Vagina (tissue), 2 donors: ENCODE results near the gene SCML1. TPM values are rescaled to one million over a fixed set of nuclear protein-coding genes. Genes with fewer than 3 reads are reported as not detected.

Source experiments
- DNase-seq, 2 donors: peaks; one replicate each; pipeline ENCODE4 v3.0.0-alpha.2; 2017; ENCODE audit errors: extremely low spot score in 2 of 2
- H3K27ac ChIP-seq: fragments of 200-600 bp; sonication (generic); one replicate; pipeline ENCODE4 v1.5.1; 2019
- H3K27me3 ChIP-seq: fragments of 200-600 bp; sonication (generic); one replicate; pipeline ENCODE4 v1.5.1; 2019
- H3K36me3 ChIP-seq, 2 donors: fragments of 200-600 bp; sonication (generic); one replicate each; pipeline ENCODE4 v1.5.1; 2017 to 2019
- H3K4me1 ChIP-seq: fragments of 200-600 bp; sonication (generic); one replicate; pipeline ENCODE4 v1.5.1; 2019
- H3K4me3 ChIP-seq, 2 donors: fragments of 200-600 bp; sonication (generic); 1 replicate in 1 of 2; 2 replicates in 1 of 2; pipeline ENCODE4 v1.5.1; 2016 to 2019
- H3K9me3 ChIP-seq: fragments of 200-600 bp; sonication (generic); one replicate; pipeline ENCODE4 v1.5.1; 2019
- CTCF ChIP-seq, 3 experiments: fragments of 450-650 bp in 2 of 3; fragments of 200-600 bp in 1 of 3; sonication (generic) in 1 of 3; IDR thresholded peaks; one replicate each; pipeline ENCODE4 v1.5.1; 2017 to 2019; ENCODE audit warnings: antibody characterized with exemption in 3 of 3, mild to moderate bottlenecking in 2 of 3, moderate library complexity in 2 of 3
- POLR2A ChIP-seq, 2 donors: fragments of 450-650 bp; IDR thresholded peaks; one replicate each; pipeline ENCODE4 v1.6.1; 2017; ENCODE audit warnings: antibody characterized with exemption in 2 of 2, mild to moderate bottlenecking in 2 of 2, moderate library complexity in 2 of 2
- POLR2AphosphoS5 ChIP-seq, 2 donors: sonication (generic); formaldehyde crosslinking; IDR thresholded peaks; one replicate each; pipeline ENCODE4 v1.9.0; 2017; ENCODE audit warnings: antibody characterized with exemption in 2 of 2, mild to moderate bottlenecking in 2 of 2, low read depth in 1 of 2; ENCODE audit not compliant: insufficient read depth in 1 of 2
- intact Hi-C: fragments of 100-400 bp; cut with DNase I; formaldehyde crosslinking; loops from one replicate; pipeline ENCODE4 v1.15.1; 2023
- total RNA-seq: library from RNA; depleted of rRNA; stranded (reverse); fragments of >200 nt; gene quantifications from one replicate; pipeline ENCODE4 v1.2.3, GENCODE V29; 2016

Gene SCML1
- total RNA-seq, 1 donor from 2014 or later: 11.8 TPM

- no peak overlapping the region for H3K27ac ChIP-seq
- H3K36me3 ChIP-seq: peaks cover 0 to 9% of the 10 kb centered on the region in 2 donors
- intact Hi-C loops: no loop called here
- H3K4me3 ChIP-seq: no peak overlapping the region
- no peaks in the 10 kb centered on the region for H3K9me3 ChIP-seq
- H3K4me1 ChIP-seq: no peaks in the 10 kb centered on the region
- DNase-seq: no peak
- no peak for TF ChIP-seq POLR2AphosphoS5 (IDR thresholded peaks at IDR 0.05; ENCODE audit: insufficient read depth in 1 of 2, low read depth in 1 of 2)
- TF ChIP-seq POLR2A (IDR thresholded peaks at IDR 0.05): no peak
- no peaks in the 10 kb centered on the region for H3K27me3 ChIP-seq
Measured at GRCh38 chrX:17750436-17750835, 13.1 kb downstream of the SCML1 start.

- no peaks in the 10 kb centered on the region for H3K36me3 ChIP-seq
- H3K9me3 ChIP-seq: no peaks in the 10 kb centered on the region
- intact Hi-C loops: no loop called here
- no peak for DNase-seq
- no peak overlapping the region for H3K4me3 ChIP-seq
- no peaks in the 10 kb centered on the region for H3K27me3 ChIP-seq
- TF ChIP-seq CTCF (IDR thresholded peaks at IDR 0.05): no peak
- no peaks in the 10 kb centered on the region for H3K4me1 ChIP-seq
- H3K27ac ChIP-seq: no peak overlapping the region
Measured at GRCh38 chrX:17758382-17758781, 21.1 kb downstream of the SCML1 start.

- no peaks in the 10 kb centered on the region for H3K36me3 ChIP-seq
- H3K9me3 ChIP-seq: no peaks in the 10 kb centered on the region
- TF ChIP-seq CTCF (IDR thresholded peaks at IDR 0.05) (no peak), POLR2A (IDR thresholded peaks at IDR 0.05) (no peak), POLR2AphosphoS5 (IDR thresholded peaks at IDR 0.05; ENCODE audit: insufficient read depth in 1 of 2, low read depth in 1 of 2) (no peak)
- intact Hi-C loops: no loop called here
- H3K4me1 ChIP-seq: no peaks in the 10 kb centered on the region
- H3K27me3 ChIP-seq: no peaks in the 10 kb centered on the region
- H3K27ac ChIP-seq: no peak overlapping the region
- H3K4me3 ChIP-seq: no peak overlapping the region
- DNase-seq: no peak
Measured at GRCh38 chrX:17759990-17760389, 22.7 kb downstream of the SCML1 start.

GRCh38 chrX:17767734-17768133 is 30.4 kb downstream of the SCML1 start:
- Histone ChIP-seq H3K4me3 (no peak overlapping the region), H3K27ac (no peak overlapping the region), H3K27me3 (no peaks in the 10 kb centered on the region), H3K36me3 (no peaks in the 10 kb centered on the region), H3K4me1 (no peaks in the 10 kb centered on the region), H3K9me3 (no peaks in the 10 kb centered on the region)
- DNase-seq: no peak
- intact Hi-C loops: no loop called here
- TF ChIP-seq POLR2AphosphoS5 (IDR thresholded peaks at IDR 0.05; ENCODE audit: insufficient read depth in 1 of 2, low read depth in 1 of 2) (no peak), POLR2A (IDR thresholded peaks at IDR 0.05) (no peak), CTCF (IDR thresholded peaks at IDR 0.05) (no peak)

- no peaks in the 10 kb centered on the region for H3K4me1 ChIP-seq
- DNase-seq: peak; percentile 67 to 77
- H3K27me3 ChIP-seq: no peaks in the 10 kb centered on the region
- H3K36me3 ChIP-seq: no peaks in the 10 kb centered on the region
- intact Hi-C loops: no loop called here
- TF ChIP-seq POLR2A (IDR thresholded peaks at IDR 0.05) (no peak), POLR2AphosphoS5 (IDR thresholded peaks at IDR 0.05; ENCODE audit: insufficient read depth in 1 of 2, low read depth in 1 of 2) (no peak)
- no peak overlapping the region for H3K27ac ChIP-seq
- no peaks in the 10 kb centered on the region for H3K9me3 ChIP-seq
- H3K4me3 ChIP-seq: no peak overlapping the region
Measured at GRCh38 chrX:17768997-17769396, 31.7 kb downstream of the SCML1 start.

- Histone ChIP-seq H3K4me3 (no peak overlapping the region), H3K27ac (no peak overlapping the region), H3K27me3 (no peaks in the 10 kb centered on the region), H3K4me1 (no peaks in the 10 kb centered on the region), H3K9me3 (no peaks in the 10 kb centered on the region), H3K36me3 (no peaks in the 10 kb centered on the region)
- TF ChIP-seq CTCF (IDR thresholded peaks at IDR 0.05): no peak
- no peak for TF ChIP-seq POLR2AphosphoS5 (IDR thresholded peaks at IDR 0.05; ENCODE audit: insufficient read depth in 1 of 2, low read depth in 1 of 2)
- no peak for TF ChIP-seq POLR2A (IDR thresholded peaks at IDR 0.05)
- DNase-seq: peak in 1 of 2 donors; percentile 42
- intact Hi-C loops: no loop called here
Measured at GRCh38 chrX:17769701-17770269, 32.5 kb downstream of the SCML1 start.
